Measurements from ENCODE around the gene SIDT2. TPM values are rescaled to one million over a fixed set of nuclear protein-coding genes. Genes with fewer than 3 reads are reported as not detected.

The SIDT2 gene
- total and polyA plus RNA-seq, 2 donors (not counting 3 experiments of a cell fraction or from before 2014, with no cell fraction given): 28.7 to 34.5 TPM

- Histone ChIP-seq H3K27ac (ENCODE audit: insufficient read depth, low read depth, low read length) (no peak overlapping the region), H3K9ac (replicated peaks; ENCODE audit: extremely low read depth, insufficient read depth, low read length) (no peak overlapping the region)
These were observed 50.9 kb downstream of the SIDT2 start for GRCh38 chr11:117229411-117229810.

More at GRCh38 chr11:117229411-117229810, 50.9 kb downstream of the SIDT2 start:
- no TSS peak for BruUV-seq (replicated peaks)
- no peak for TF ChIP-seq EZH2 (IDR thresholded peaks at IDR 0.05; ENCODE audit: borderline replicate concordance, low read depth, low read length, severe bottlenecking)
- no peak for TF ChIP-seq MYC (IDR thresholded peaks at IDR 0.05; ENCODE audit: low read depth, low read length)
- no peak for TF ChIP-seq FOS (IDR thresholded peaks at IDR 0.05; ENCODE audit: borderline replicate concordance, insufficient read depth, low read length)
- TF ChIP-seq CTCF (IDR thresholded peaks at IDR 0.05; ENCODE audit: extremely low read depth in 1 of 2, insufficient read depth in 1 of 2, low read depth in 1 of 2, low read length in 2 of 2): no peak
- TF ChIP-seq JUN (IDR thresholded peaks at IDR 0.05; ENCODE audit: borderline replicate concordance, insufficient read depth, insufficient read length, low read depth): no peak
- TF ChIP-seq POLR2A (IDR thresholded peaks at IDR 0.05; ENCODE audit: low read depth, low read length): no peak
- no peak for TF ChIP-seq POLR2AphosphoS5 (IDR thresholded peaks at IDR 0.05; ENCODE audit: insufficient read depth, low read depth, low read length)
- TF ChIP-seq GATA2 (IDR thresholded peaks at IDR 0.05; ENCODE audit: insufficient read depth, insufficient read length, low read depth, low read length): no peak
- TF ChIP-seq MAX (IDR thresholded peaks at IDR 0.05; ENCODE audit: insufficient read depth, insufficient read length): no peak
- FAIRE-seq (no peak), DNase-seq (ENCODE audit: low read depth, low spot score) (no peak)
- Histone ChIP-seq H3K4me3 (replicated peaks in 1 of 3; ENCODE audit: insufficient read depth in 1 of 3, low read depth in 1 of 3, low read length in 3 of 3) (no peak overlapping the region), H2AFZ (ENCODE audit: low read depth, low read length) (no peak overlapping the region), H3K27me3 (ENCODE audit: control insufficient read depth in 2 of 2, insufficient read depth in 2 of 2, low read length in 2 of 2) (no peaks in the 10 kb centered on the region), H3K9me3 (replicated peaks; ENCODE audit: control insufficient read depth, insufficient read depth, low read length) (no peaks in the 10 kb centered on the region), H3K9me1 (replicated peaks; ENCODE audit: control insufficient read depth, extremely low read depth, insufficient read depth, low read length) (no peaks in the 10 kb centered on the region), H3K4me2 (ENCODE audit: insufficient read depth, low read length) (no peak overlapping the region), H3K79me2 (ENCODE audit: control insufficient read depth, insufficient read depth, low read length) (peaks cover 19% of the 10 kb centered on the region), H3K36me3 (ENCODE audit: control insufficient read depth in 2 of 2, extremely low read depth in 1 of 2, insufficient read depth in 2 of 2, low read length in 2 of 2) (peaks cover 0 to 25% of the 10 kb centered on the region in 2 experiments), H4K20me1 (replicated peaks; ENCODE audit: control insufficient read depth, extremely low read depth, insufficient read depth, low read length) (no peaks in the 10 kb centered on the region), H3K4me1 (ENCODE audit: control insufficient read depth, extremely low read depth, insufficient read depth, low read length) (peaks cover 20% of the 10 kb centered on the region)
- ChIA-PET CTCF (interaction anchor here (1.2 to 4.4 kb wide), 3 partner anchors 50 to 439 kb away, joined by 3 to 63 read pairs (median 24); partner anchors contain the start of genes APOA5 and SIDT2), POLR2A (no interaction called here)
- dilution Hi-C loops (cut with MboI; ENCODE audit: extremely low pct_ligation_motif_present, low sequenced_read_pairs) (no loop called here), intact Hi-C loops (cut with micrococcal nuclease) (no loop called here)

All from endothelial cell of umbilical vein (primary cell).